K562 (cell line): ENCODE results near the gene WT1. TPM values are rescaled to one million over a fixed set of nuclear protein-coding genes. Genes with fewer than 3 reads are reported as not detected.
A peak's percentile ranks its signal among the peaks of the same experiment; 100 is the strongest.

ENCODE experiments used
- ARID2 ChIP-seq: fragments of 450-650 bp; IDR thresholded peaks from 2 replicates; pipeline ENCODE4 v1.6.1; 2017; ENCODE audit warnings: antibody characterized with exemption, mild to moderate bottlenecking
- CCNT2 ChIP-seq: IDR thresholded peaks from 2 replicates; pipeline ENCODE4 v1.6.1; 2011; ENCODE audit warnings: borderline replicate concordance, low read depth, mild to moderate bottlenecking, moderate library complexity, mixed read lengths, low read length; ENCODE audit not compliant: insufficient read length; ENCODE audit errors: extremely low read depth
- CREB3L1 ChIP-seq: fragments of 450-650 bp; IDR thresholded peaks from 2 replicates; pipeline ENCODE4 v1.6.1; 2014; ENCODE audit warnings: low read depth, mild to moderate bottlenecking, moderate library complexity, borderline replicate concordance
- HNRNPK ChIP-seq: fragments of 200-400 bp; formaldehyde crosslinking; IDR thresholded peaks from one replicate; pipeline ENCODE4 v1.6.1; 2018; ENCODE audit warnings: mild to moderate bottlenecking, low read depth, low read length; ENCODE audit not compliant: poor library complexity, severe bottlenecking
- KLF1 ChIP-seq: fragments of 450-650 bp; IDR thresholded peaks from 2 replicates; pipeline ENCODE4 v1.6.1; 2016; ENCODE audit warnings: missing genetic modification characterization, missing compliant biosample characterization
- MAZ ChIP-seq, 2 experiments: fragments of 450-650 bp in 1 of 2; sonication (generic) in 1 of 2; formaldehyde crosslinking; IDR thresholded peaks in 1 of 2; conservative IDR thresholded peaks in 1 of 2; 2 replicates each; pipeline versions ENCODE4 v1.4.0 to v1.5.0; 2020; ENCODE audit warnings: mild to moderate bottlenecking in 1 of 2, missing genetic modification reagents in 1 of 2
- NCOA4 ChIP-seq: fragments of 450-650 bp; IDR thresholded peaks from 2 replicates; pipeline ENCODE4 v1.6.1; 2018; ENCODE audit warnings: mild to moderate bottlenecking; ENCODE audit not compliant: partially characterized antibody
- PPARD ChIP-seq: fragments of 250-450 bp; sonication (Bioruptor Pico); IDR thresholded peaks from 2 replicates; pipeline ENCODE4 v1.8.0; 2022; ENCODE audit warnings: inconsistent platforms, mild to moderate bottlenecking, moderate library complexity
- SMAD1 ChIP-seq: fragments of 150-350 bp; IDR thresholded peaks from 2 replicates; pipeline ENCODE4 v1.6.1; 2014; ENCODE audit warnings: low read length, low read depth; ENCODE audit not compliant: partially characterized antibody
- ZFPM2 ChIP-seq: fragments of 250-450 bp; sonication (Bioruptor Pico); IDR thresholded peaks from 2 replicates; pipeline ENCODE4 v1.5.1; 2022; ENCODE audit warnings: mild to moderate bottlenecking
- ZNF318 ChIP-seq, 2 experiments: fragments of 450-650 bp; IDR thresholded peaks; 2 replicates each; pipeline ENCODE4 v1.6.1; 2016; ENCODE audit warnings: mild to moderate bottlenecking in 2 of 2, borderline replicate concordance in 1 of 2, low read depth in 1 of 2, moderate library complexity in 1 of 2
- ZNF609 ChIP-seq: sonication (generic); formaldehyde crosslinking; IDR thresholded peaks from 2 replicates; pipeline ENCODE4 v1.8.1; 2023; ENCODE audit warnings: missing genetic modification reagents, mild to moderate bottlenecking, borderline replicate concordance
- polyA plus RNA-seq, 8 experiments: library from polyadenylated mRNA; depleted of rRNA in 4 of 8; stranded (reverse) in 5 of 8; unstranded in 3 of 8; fragments of >200 nt; fragmentation: Nextera tagmentation in 2 of 8; fragmentation: Illumina TruSeq in 1 of 8; extraction: Ambion mirVana in 2 of 8; extraction: Trizol in 1 of 8; gene quantifications; 2 replicates each; pipeline versions ENCODE4 v1.2.1 to v1.2.3, GENCODE V29; 2011 to 2014; ENCODE audit warnings: inconsistent platforms in 1 of 8, missing spikeins in 1 of 8
- total RNA-seq, 7 experiments: library from RNA; depleted of rRNA in 6 of 7; stranded (reverse); fragments of >200 nt in 6 of 7; fragmentation: Illumina TruSeq in 2 of 7; extraction: Trizol in 2 of 7; gene quantifications; 2 replicates each; pipeline versions ENCODE4 v1.2.1 to v1.2.3, GENCODE V29; 2011 to 2021; ENCODE audit warnings: low replicate concordance in 1 of 7

WT1 gene
- total and polyA plus RNA-seq, 9 of the 15 experiments (the other 6 are each of a cell fraction or from before 2014, with no cell fraction given), result 7.1 to 33.8 (median 19.4) TPM

- no peak for TF ChIP-seq MAZ (CRISPR knock-in tag; conservative IDR thresholded peaks at IDR 0.05 in 1 of 2, IDR thresholded peaks at IDR 0.05 in 1 of 2)
- TF ChIP-seq PPARD, result no peak
- no peak for TF ChIP-seq NCOA4
- TF ChIP-seq SMAD1, result no peak
- TF ChIP-seq CCNT2, result peak; percentile 49
- TF ChIP-seq ZNF609 (CRISPR knock-in tag), result no peak
- TF ChIP-seq CREB3L1, result no peak
- TF ChIP-seq ZFPM2 (CRISPR knock-in tag), result no peak
- no peak for TF ChIP-seq KLF1 (tag)
- TF ChIP-seq HNRNPK, result no peak
- no peak for TF ChIP-seq ARID2
- TF ChIP-seq ZNF318 (IDR thresholded peaks at IDR 0.05; ENCODE audit: borderline replicate concordance in 1 of 2, low read depth in 1 of 2), result peak in 1 of 2 experiments; percentile 84; a peak in 2 of 4 replicates
Measured at GRCh38 chr11:32386770-32387377, 48.5 kb downstream of the WT1 start (continued).
